HepG2 (cell line): Measurements from ENCODE around the gene PTPRCAP. TPM values are rescaled to one million over a fixed set of nuclear protein-coding genes. Genes with fewer than 3 reads are reported as not detected.

Experiments used
- ARID2 ChIP-seq: sonication (generic); formaldehyde crosslinking; IDR thresholded peaks from 2 replicates; pipeline ENCODE4 v1.8.1; 2022; ENCODE audit warnings: mild to moderate bottlenecking, missing genetic modification reagents, borderline replicate concordance
- DNMT1 ChIP-seq: sonication (generic); formaldehyde crosslinking; IDR thresholded peaks from 2 replicates; pipeline ENCODE4 v1.5.1; 2020; ENCODE audit warnings: mild to moderate bottlenecking, missing genetic modification reagents
- HOXA9 ChIP-seq: sonication (generic); formaldehyde crosslinking; IDR thresholded peaks from 2 replicates; pipeline ENCODE4 v1.8.1; 2022; ENCODE audit warnings: missing genetic modification reagents, mild to moderate bottlenecking, moderate library complexity, borderline replicate concordance
- KMT2A ChIP-seq: sonication (generic); formaldehyde crosslinking; IDR thresholded peaks from 2 replicates; pipeline ENCODE4 v1.4.0; 2020; ENCODE audit warnings: missing genetic modification reagents
- MBNL3 ChIP-seq: fragments of 250-450 bp; sonication (Bioruptor Pico); conservative IDR thresholded peaks from 2 replicates; pipeline ENCODE4 v1.8.0; 2022; ENCODE audit warnings: mild to moderate bottlenecking, inconsistent platforms
- NFATC3 ChIP-seq: sonication (generic); formaldehyde crosslinking; IDR thresholded peaks from 2 replicates; pipeline ENCODE4 v1.5.1; 2020; ENCODE audit warnings: mild to moderate bottlenecking, missing genetic modification reagents
- PHF20 ChIP-seq: sonication (generic); formaldehyde crosslinking; IDR thresholded peaks from 2 replicates; pipeline ENCODE4 v1.5.0; 2020; ENCODE audit warnings: mild to moderate bottlenecking, missing genetic modification reagents
- POLR2A ChIP-seq, 2 experiments: IDR thresholded peaks; 2 replicates each; pipeline ENCODE4 v1.6.1; 2011; ENCODE audit warnings: low read depth in 2 of 2, low read length in 2 of 2, mild to moderate bottlenecking in 1 of 2, moderate library complexity in 1 of 2; ENCODE audit not compliant: insufficient read depth in 1 of 2
- SIX1 ChIP-seq: sonication (generic); formaldehyde crosslinking; IDR thresholded peaks from 2 replicates; pipeline ENCODE4 v1.4.0; 2020; ENCODE audit warnings: missing genetic modification reagents, borderline replicate concordance
- SOX6 ChIP-seq, 2 experiments: fragments of 450-650 bp in 1 of 2; sonication (generic) in 1 of 2; formaldehyde crosslinking in 1 of 2; IDR thresholded peaks; 2 replicates each; pipeline versions ENCODE4 v1.4.0 to v1.6.1; 2017 to 2020; ENCODE audit warnings: antibody characterized with exemption in 1 of 2, mild to moderate bottlenecking in 1 of 2, missing genetic modification reagents in 1 of 2
- SRSF4 ChIP-seq: fragments of 200-400 bp; formaldehyde crosslinking; IDR thresholded peaks from one replicate; pipeline ENCODE4 v1.6.1; 2018; ENCODE audit warnings: mild to moderate bottlenecking, low read depth, low read length, moderate library complexity; ENCODE audit not compliant: poor library complexity, severe bottlenecking
- YY1 ChIP-seq: IDR thresholded peaks from 2 replicates; pipeline ENCODE4 v1.6.1; 2011; ENCODE audit warnings: low read length, low read depth, moderate library complexity, mild to moderate bottlenecking; ENCODE audit not compliant: insufficient read depth, insufficient replicate concordance
- ZFP37 ChIP-seq: sonication (generic); formaldehyde crosslinking; IDR thresholded peaks from 2 replicates; pipeline ENCODE4 v1.4.0; 2020; ENCODE audit warnings: missing genetic modification reagents, borderline replicate concordance
- ZNF18 ChIP-seq: sonication (generic); formaldehyde crosslinking; IDR thresholded peaks from 2 replicates; pipeline ENCODE4 v1.8.0; 2022; ENCODE audit warnings: mild to moderate bottlenecking, missing genetic modification reagents; ENCODE audit not compliant: insufficient replicate concordance
- ZNF234 ChIP-seq: sonication (generic); formaldehyde crosslinking; conservative IDR thresholded peaks from 2 replicates; pipeline ENCODE4 v1.5.1; 2020; ENCODE audit warnings: mild to moderate bottlenecking, missing genetic modification reagents
- ZNF44 ChIP-seq: sonication (generic); formaldehyde crosslinking; IDR thresholded peaks from 2 replicates; pipeline ENCODE4 v1.5.1; 2020; ENCODE audit warnings: mild to moderate bottlenecking, missing genetic modification reagents
- ZNF598 ChIP-seq: sonication (generic); formaldehyde crosslinking; IDR thresholded peaks from 2 replicates; pipeline ENCODE4 v1.5.1; 2020; ENCODE audit warnings: mild to moderate bottlenecking, missing genetic modification reagents, borderline replicate concordance
- ZSCAN12 ChIP-seq: sonication (generic); formaldehyde crosslinking; IDR thresholded peaks from 2 replicates; pipeline ENCODE4 v1.9.0; 2021; ENCODE audit warnings: mild to moderate bottlenecking, missing genetic modification reagents
- polyA plus RNA-seq, 8 experiments: library from polyadenylated mRNA; depleted of rRNA in 3 of 8; stranded (reverse) in 7 of 8; unstranded in 1 of 8; fragments of >200 nt; fragmentation: Illumina TruSeq in 4 of 8; extraction: Trizol in 4 of 8; gene quantifications; 2 replicates each; pipeline versions ENCODE4 v1.2.1 to v1.2.3, GENCODE V29; 2011 to 2016; ENCODE audit warnings: low read depth in 4 of 8, missing spikeins in 1 of 8, mixed read lengths in 1 of 8; ENCODE audit not compliant: insufficient read depth in 1 of 8
- total RNA-seq, 5 experiments: library from RNA; depleted of rRNA; stranded (reverse); fragments of >200 nt; fragmentation: Illumina TruSeq; extraction: Trizol; gene quantifications; 2 replicates each; pipeline ENCODE4 v1.2.3, GENCODE V29; 2016; ENCODE audit warnings: low read depth in 1 of 5
- TF ChIP-seq, protein P1 (sequence below): sonication (generic); formaldehyde crosslinking; IDR thresholded peaks from 2 replicates; pipeline ENCODE4 v1.4.0; 2020; ENCODE audit warnings: missing genetic modification reagents, borderline replicate concordance
- TF ChIP-seq, protein P2 (sequence below): sonication (generic); formaldehyde crosslinking; IDR thresholded peaks from 2 replicates; pipeline ENCODE4 v1.4.0; 2020; ENCODE audit warnings: low read depth, missing genetic modification reagents

PTPRCAP gene
- total and polyA plus RNA-seq, 2 of the 13 experiments (the other 11 are each of a cell fraction or from before 2014, with no cell fraction given), result 0.60 to 0.70 TPM

DNA sequence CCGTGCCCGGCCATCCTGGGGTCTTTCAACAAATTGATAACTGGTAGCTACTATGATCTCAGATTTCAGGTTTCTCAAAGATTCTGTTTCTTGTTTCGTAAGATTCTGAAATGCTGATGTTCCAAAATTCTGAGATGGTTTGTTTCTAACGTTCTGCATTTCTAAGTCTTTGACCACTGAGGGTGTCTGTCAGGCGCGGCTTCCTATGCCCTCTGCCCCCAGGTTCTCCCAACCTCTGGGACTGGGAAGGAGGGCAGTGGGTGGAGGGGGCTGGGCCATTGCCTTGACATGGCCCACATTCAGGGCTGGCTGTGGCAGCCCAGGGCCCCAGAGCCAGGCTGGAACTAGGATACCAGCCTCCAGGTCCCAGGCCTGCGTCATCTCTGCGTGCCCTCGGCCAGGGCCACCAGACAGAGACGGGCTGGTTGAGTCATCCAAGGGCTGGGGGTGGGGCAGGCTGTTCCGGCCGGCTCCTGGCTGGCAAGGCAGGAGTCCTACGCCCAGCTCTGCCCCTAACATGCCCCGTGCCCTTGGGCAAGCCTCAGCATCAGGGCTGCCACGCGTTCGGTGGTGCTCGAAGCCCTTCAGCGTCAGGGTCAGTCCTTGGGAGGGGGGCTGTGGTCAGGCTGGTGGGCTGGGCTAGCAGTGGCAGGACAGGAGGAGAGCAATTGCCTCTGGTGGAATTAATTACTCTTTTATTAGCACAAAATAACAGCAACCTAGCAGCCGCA lies 26.4 kb upstream of the PTPRCAP start (continued):
- TF ChIP-seq, protein P1, sequence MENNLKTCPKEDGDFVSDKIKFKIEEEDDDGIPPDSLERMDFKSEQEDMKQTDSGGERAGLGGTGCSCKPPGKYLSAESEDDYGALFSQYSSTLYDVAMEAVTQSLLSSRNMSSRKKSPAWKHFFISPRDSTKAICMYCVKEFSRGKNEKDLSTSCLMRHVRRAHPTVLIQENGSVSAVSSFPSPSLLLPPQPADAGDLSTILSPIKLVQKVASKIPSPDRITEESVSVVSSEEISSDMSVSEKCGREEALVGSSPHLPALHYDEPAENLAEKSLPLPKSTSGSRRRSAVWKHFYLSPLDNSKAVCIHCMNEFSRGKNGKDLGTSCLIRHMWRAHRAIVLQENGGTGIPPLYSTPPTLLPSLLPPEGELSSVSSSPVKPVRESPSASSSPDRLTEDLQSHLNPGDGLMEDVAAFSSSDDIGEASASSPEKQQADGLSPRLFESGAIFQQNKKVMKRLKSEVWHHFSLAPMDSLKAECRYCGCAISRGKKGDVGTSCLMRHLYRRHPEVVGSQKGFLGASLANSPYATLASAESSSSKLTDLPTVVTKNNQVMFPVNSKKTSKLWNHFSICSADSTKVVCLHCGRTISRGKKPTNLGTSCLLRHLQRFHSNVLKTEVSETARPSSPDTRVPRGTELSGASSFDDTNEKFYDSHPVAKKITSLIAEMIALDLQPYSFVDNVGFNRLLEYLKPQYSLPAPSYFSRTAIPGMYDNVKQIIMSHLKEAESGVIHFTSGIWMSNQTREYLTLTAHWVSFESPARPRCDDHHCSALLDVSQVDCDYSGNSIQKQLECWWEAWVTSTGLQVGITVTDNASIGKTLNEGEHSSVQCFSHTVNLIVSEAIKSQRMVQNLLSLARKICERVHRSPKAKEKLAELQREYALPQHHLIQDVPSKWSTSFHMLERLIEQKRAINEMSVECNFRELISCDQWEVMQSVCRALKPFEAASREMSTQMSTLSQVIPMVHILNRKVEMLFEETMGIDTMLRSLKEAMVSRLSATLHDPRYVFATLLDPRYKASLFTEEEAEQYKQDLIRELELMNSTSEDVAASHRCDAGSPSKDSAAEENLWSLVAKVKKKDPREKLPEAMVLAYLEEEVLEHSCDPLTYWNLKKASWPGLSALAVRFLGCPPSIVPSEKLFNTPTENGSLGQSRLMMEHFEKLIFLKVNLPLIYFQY, result no peak
- no peak; the same call in 1 of the 2 replicates for TF ChIP-seq ZFP37 (CRISPR knock-in tag)
- TF ChIP-seq SRSF4, result no peak
- TF ChIP-seq HOXA9 (CRISPR knock-in tag), result no peak
- no peak for TF ChIP-seq SOX6 (IDR thresholded peaks at IDR 0.05)
- TF ChIP-seq SOX6 (CRISPR knock-in tag; IDR thresholded peaks at IDR 0.05), result peak; percentile 32; the same call in 1 of the 2 replicates
- TF ChIP-seq DNMT1, result 0 out of 2 replicates have a peak, but pooled peaks have one; percentile 48
- peak; percentile 39 for TF ChIP-seq ZNF18 (CRISPR knock-in tag)
- no peak for TF ChIP-seq MBNL3 (CRISPR knock-in tag)
- TF ChIP-seq SIX1 (CRISPR knock-in tag), result no peak
- TF ChIP-seq NFATC3 (CRISPR knock-in tag), result no peak
- TF ChIP-seq ZNF234 (CRISPR knock-in tag), result no peak
- no peak for TF ChIP-seq ARID2 (CRISPR knock-in tag)
- no peak for TF ChIP-seq KMT2A (CRISPR knock-in tag)
- TF ChIP-seq ZNF44 (CRISPR knock-in tag), result no peak
- TF ChIP-seq POLR2A (IDR thresholded peaks at IDR 0.05; ENCODE audit: insufficient read depth in 1 of 2, low read depth in 2 of 2, low read length in 2 of 2), result peak in 1 of 2 experiments; percentile 35; a peak in 1 of 4 replicates
- no peak for TF ChIP-seq ZSCAN12 (CRISPR knock-in tag)
- TF ChIP-seq PHF20 (CRISPR knock-in tag), result peak; percentile 49
- TF ChIP-seq, protein P2, sequence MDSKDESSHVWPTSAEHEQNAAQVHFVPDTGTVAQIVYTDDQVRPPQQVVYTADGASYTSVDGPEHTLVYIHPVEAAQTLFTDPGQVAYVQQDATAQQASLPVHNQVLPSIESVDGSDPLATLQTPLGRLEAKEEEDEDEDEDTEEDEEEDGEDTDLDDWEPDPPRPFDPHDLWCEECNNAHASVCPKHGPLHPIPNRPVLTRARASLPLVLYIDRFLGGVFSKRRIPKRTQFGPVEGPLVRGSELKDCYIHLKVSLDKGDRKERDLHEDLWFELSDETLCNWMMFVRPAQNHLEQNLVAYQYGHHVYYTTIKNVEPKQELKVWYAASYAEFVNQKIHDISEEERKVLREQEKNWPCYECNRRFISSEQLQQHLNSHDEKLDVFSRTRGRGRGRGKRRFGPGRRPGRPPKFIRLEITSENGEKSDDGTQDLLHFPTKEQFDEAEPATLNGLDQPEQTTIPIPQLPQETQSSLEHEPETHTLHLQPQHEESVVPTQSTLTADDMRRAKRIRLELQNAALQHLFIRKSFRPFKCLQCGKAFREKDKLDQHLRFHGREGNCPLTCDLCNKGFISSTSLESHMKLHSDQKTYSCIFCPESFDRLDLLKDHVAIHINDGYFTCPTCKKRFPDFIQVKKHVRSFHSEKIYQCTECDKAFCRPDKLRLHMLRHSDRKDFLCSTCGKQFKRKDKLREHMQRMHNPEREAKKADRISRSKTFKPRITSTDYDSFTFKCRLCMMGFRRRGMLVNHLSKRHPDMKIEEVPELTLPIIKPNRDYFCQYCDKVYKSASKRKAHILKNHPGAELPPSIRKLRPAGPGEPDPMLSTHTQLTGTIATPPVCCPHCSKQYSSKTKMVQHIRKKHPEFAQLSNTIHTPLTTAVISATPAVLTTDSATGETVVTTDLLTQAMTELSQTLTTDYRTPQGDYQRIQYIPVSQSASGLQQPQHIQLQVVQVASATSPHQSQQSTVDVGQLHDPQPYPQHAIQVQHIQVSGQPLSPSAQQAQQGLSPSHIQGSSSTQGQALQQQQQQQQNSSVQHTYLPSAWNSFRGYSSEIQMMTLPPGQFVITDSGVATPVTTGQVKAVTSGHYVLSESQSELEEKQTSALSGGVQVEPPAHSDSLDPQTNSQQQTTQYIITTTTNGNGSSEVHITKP (CRISPR knock-in tag), result no peak
- TF ChIP-seq ZNF598 (CRISPR knock-in tag), result no peak; the same call in 1 of the 2 replicates
- no peak for TF ChIP-seq YY1
